DND-41 (cell line): Measurements from ENCODE around the gene NR1I2.

Source experiments
- ATAC-seq: fragments of 200-7000 bp; cut with Tn5 transposase; 3 replicates; pipeline ENCODE4 v1.9.1; 2021; ENCODE audit warnings: low read depth; ENCODE audit not compliant: insufficient read depth
- DNase-seq: peaks from one replicate; pipeline ENCODE4 v3.0.0-alpha.2; 2020
- H2AFZ ChIP-seq: 2 replicates; pipeline ENCODE4 v1.6.0; 2012; ENCODE audit warnings: low read depth, low read length
- H3K27ac ChIP-seq: 2 replicates; pipeline ENCODE4 v1.5.1; 2012; ENCODE audit warnings: low read length, inconsistent platforms
- H3K27me3 ChIP-seq: fragments of 200-600 bp; sonication (generic); 2 replicates; pipeline ENCODE4 v1.6.0; 2012; ENCODE audit warnings: low read length, mild to moderate bottlenecking, inconsistent platforms; ENCODE audit not compliant: insufficient read depth, poor library complexity
- H3K36me3 ChIP-seq: 2 replicates; pipeline ENCODE4 v1.5.1; 2012; ENCODE audit warnings: low read length, inconsistent platforms; ENCODE audit not compliant: insufficient read depth
- H3K4me1 ChIP-seq: 2 replicates; pipeline ENCODE4 v1.5.1; 2012; ENCODE audit warnings: mild to moderate bottlenecking, low read length; ENCODE audit not compliant: insufficient read depth
- H3K4me2 ChIP-seq: 2 replicates; pipeline ENCODE4 v1.6.0; 2012; ENCODE audit warnings: mild to moderate bottlenecking, moderate library complexity, low read length, inconsistent platforms; ENCODE audit not compliant: insufficient read depth
- H3K4me3 ChIP-seq, 2 experiments: fragments of 200-600 bp in 1 of 2; shearing (Covaris generic) in 1 of 2; 2 replicates each; pipeline ENCODE4 v1.5.1; 2012 to 2016; ENCODE audit warnings: inconsistent platforms in 2 of 2, low read length in 2 of 2, mild to moderate bottlenecking in 2 of 2, low read depth in 1 of 2, moderate library complexity in 1 of 2
- H3K79me2 ChIP-seq: 2 replicates; pipeline ENCODE4 v1.6.0; 2012; ENCODE audit warnings: low read length, inconsistent platforms; ENCODE audit not compliant: insufficient read depth
- H3K9ac ChIP-seq: 2 replicates; pipeline ENCODE4 v1.6.0; 2012; ENCODE audit warnings: low read depth, mild to moderate bottlenecking, inconsistent platforms, low read length, moderate library complexity
- H3K9me3 ChIP-seq: 2 replicates; pipeline ENCODE4 v1.5.1; 2012; ENCODE audit warnings: low read length, moderate library complexity, mild to moderate bottlenecking, inconsistent platforms; ENCODE audit not compliant: insufficient read depth, severe bottlenecking
- H4K20me1 ChIP-seq: 2 replicates; pipeline ENCODE4 v1.6.0; 2012; ENCODE audit warnings: low read length; ENCODE audit not compliant: insufficient read depth
- CTCF ChIP-seq: IDR thresholded peaks from 2 replicates; pipeline ENCODE4 v1.5.1; 2012; ENCODE audit warnings: borderline replicate concordance, low read length, moderate library complexity, mild to moderate bottlenecking; ENCODE audit not compliant: poor library complexity, severe bottlenecking; ENCODE audit errors: extremely low read depth
- EZH2 ChIP-seq: IDR thresholded peaks from 3 replicates; pipeline ENCODE4 v1.6.1; 2012; ENCODE audit warnings: borderline replicate concordance, low read depth, mild to moderate bottlenecking, moderate library complexity, low read length, inconsistent platforms; ENCODE audit not compliant: severe bottlenecking

The NR1I2 gene

GRCh38 chr3:119825820-119826219, 43.9 kb downstream of the NR1I2 start:
- ATAC-seq (no peak), DNase-seq (no peak)
- Histone ChIP-seq H3K9ac (no peak overlapping the region), H3K79me2 (peaks cover 4% of the 10 kb centered on the region; the same call in 1 of the 2 replicates), H3K4me3 (no peak overlapping the region), H3K36me3 (peaks cover 29% of the 10 kb centered on the region), H2AFZ (no peak overlapping the region), H3K27ac (no peak overlapping the region), H3K4me2 (no peak overlapping the region), H3K4me1 (no peaks in the 10 kb centered on the region), H3K27me3 (no peaks in the 10 kb centered on the region), H3K9me3 (no peaks in the 10 kb centered on the region), H4K20me1 (peaks cover 26% of the 10 kb centered on the region; the same call in 1 of the 2 replicates)
- no peak for TF ChIP-seq CTCF
- TF ChIP-seq EZH2 = no peak

- no peaks in the 10 kb centered on the region for H3K9me3 ChIP-seq
- H3K27me3 ChIP-seq = no peaks in the 10 kb centered on the region
- no peak overlapping the region for H2AFZ ChIP-seq
- TF ChIP-seq CTCF = no peak
- TF ChIP-seq EZH2 = no peak
- H3K9ac ChIP-seq = no peak overlapping the region
- no peak overlapping the region for H3K4me3 ChIP-seq
- no peak overlapping the region for H3K27ac ChIP-seq
- H3K79me2 ChIP-seq = peaks cover 4% of the 10 kb centered on the region; the same call in 1 of the 2 replicates
- DNase-seq = no peak
- peaks cover 33% of the 10 kb centered on the region for H3K36me3 ChIP-seq
- no peaks in the 10 kb centered on the region for H3K4me1 ChIP-seq
- ATAC-seq = no peak
- peaks cover 30% of the 10 kb centered on the region; the same call in 1 of the 2 replicates for H4K20me1 ChIP-seq
- no peak overlapping the region for H3K4me2 ChIP-seq
These were observed 45.1 kb downstream of the NR1I2 start for GRCh38 chr3:119826711-119827608.

- DNase-seq (no peak), ATAC-seq (no peak)
- no peak overlapping the region for H3K27ac ChIP-seq
- no peaks in the 10 kb centered on the region for H3K9me3 ChIP-seq
- H4K20me1 ChIP-seq = peaks cover 33% of the 10 kb centered on the region; the same call in 1 of the 2 replicates
- TF ChIP-seq CTCF = no peak
- no peak for TF ChIP-seq EZH2
- no peak overlapping the region for H3K4me2 ChIP-seq
- peaks cover 43% of the 10 kb centered on the region for H3K36me3 ChIP-seq
- H3K4me3 ChIP-seq = no peak overlapping the region
- no peaks in the 10 kb centered on the region for H3K27me3 ChIP-seq
- no peaks in the 10 kb centered on the region for H3K4me1 ChIP-seq
- H2AFZ ChIP-seq = no peak overlapping the region
- H3K9ac ChIP-seq = no peak overlapping the region
- H3K79me2 ChIP-seq = peaks cover 4% of the 10 kb centered on the region; the same call in 1 of the 2 replicates
These were observed 47.5 kb downstream of the NR1I2 start for GRCh38 chr3:119829420-119829819.
